Peyer's patch (tissue), 4 donors: Measurements from ENCODE around the gene OPCML. TPM values are rescaled to one million over a fixed set of nuclear protein-coding genes. Genes with fewer than 3 reads are reported as not detected.

Experiments
- DNase-seq, 3 donors: peaks; one replicate each; pipeline ENCODE4 v3.0.0-alpha.2; 2017 to 2019
- H3K27ac ChIP-seq, 4 donors: fragments of 200-600 bp; sonication (generic); one replicate each; pipeline ENCODE4 v1.5.1; 2016 to 2019
- H3K27me3 ChIP-seq, 2 donors: fragments of 200-600 bp; sonication (generic); one replicate each; pipeline ENCODE4 v1.5.1; 2019
- H3K36me3 ChIP-seq, 3 donors: fragments of 200-600 bp; sonication (generic); one replicate each; pipeline ENCODE4 v1.5.1; 2016 to 2019
- H3K4me1 ChIP-seq, 4 donors: fragments of 200-600 bp; sonication (generic); one replicate each; pipeline ENCODE4 v1.5.1; 2016 to 2019
- H3K4me3 ChIP-seq, 4 donors: fragments of 200-600 bp; sonication (generic); 1 replicate in 3 of 4; 2 replicates in 1 of 4; pipeline ENCODE4 v1.5.1; 2016 to 2019; ENCODE audit warnings: mild to moderate bottlenecking in 1 of 4
- H3K9me3 ChIP-seq, 4 donors: fragments of 200-600 bp; sonication (generic); one replicate each; pipeline ENCODE4 v1.5.1; 2016 to 2019; ENCODE audit warnings: mild to moderate bottlenecking in 1 of 4
- POLR2A ChIP-seq, 2 donors: fragments of 450-650 bp; IDR thresholded peaks; one replicate each; pipeline ENCODE4 v1.5.1; 2017; ENCODE audit warnings: antibody characterized with exemption in 2 of 2, mild to moderate bottlenecking in 2 of 2, moderate library complexity in 2 of 2
- total RNA-seq, 4 donors: library from RNA; depleted of rRNA; stranded (reverse); fragments of >200 nt; gene quantifications; one replicate each; pipeline ENCODE4 v1.1.0, GENCODE V29; 2016
- TF ChIP-seq, protein P1 (sequence below), 6 experiments: fragments of 450-650 bp in 4 of 6; fragments of 200-600 bp in 2 of 6; sonication (generic) in 1 of 6; IDR thresholded peaks; one replicate each; pipeline ENCODE4 v1.5.1; 2017 to 2019; ENCODE audit warnings: antibody characterized with exemption in 6 of 6, mild to moderate bottlenecking in 3 of 6, moderate library complexity in 1 of 6

OPCML gene
- total RNA-seq, 4 donors from 2014 or later: not detected

DNA sequence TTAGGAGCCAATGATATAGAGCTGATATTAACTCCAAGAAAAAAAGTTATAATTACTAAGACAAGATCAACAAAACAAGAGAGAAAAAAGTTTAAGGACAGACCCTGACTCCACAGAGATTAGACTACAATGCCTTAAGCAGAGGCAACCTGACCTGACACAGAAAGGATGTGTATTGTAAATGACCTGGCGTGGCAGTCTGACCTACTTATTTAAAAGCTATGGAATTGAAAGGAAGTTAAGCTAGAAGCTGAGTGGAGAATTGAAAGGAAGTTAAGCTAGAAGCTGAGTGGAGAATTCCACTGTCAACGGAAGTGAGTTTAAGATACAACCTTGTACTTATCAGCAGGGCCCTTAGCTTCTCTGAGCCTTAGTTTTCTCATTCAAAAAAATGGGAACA, 885.4 kb downstream of the OPCML start:
- H3K4me3 ChIP-seq: no peak overlapping the region
- TF ChIP-seq, protein P1, sequence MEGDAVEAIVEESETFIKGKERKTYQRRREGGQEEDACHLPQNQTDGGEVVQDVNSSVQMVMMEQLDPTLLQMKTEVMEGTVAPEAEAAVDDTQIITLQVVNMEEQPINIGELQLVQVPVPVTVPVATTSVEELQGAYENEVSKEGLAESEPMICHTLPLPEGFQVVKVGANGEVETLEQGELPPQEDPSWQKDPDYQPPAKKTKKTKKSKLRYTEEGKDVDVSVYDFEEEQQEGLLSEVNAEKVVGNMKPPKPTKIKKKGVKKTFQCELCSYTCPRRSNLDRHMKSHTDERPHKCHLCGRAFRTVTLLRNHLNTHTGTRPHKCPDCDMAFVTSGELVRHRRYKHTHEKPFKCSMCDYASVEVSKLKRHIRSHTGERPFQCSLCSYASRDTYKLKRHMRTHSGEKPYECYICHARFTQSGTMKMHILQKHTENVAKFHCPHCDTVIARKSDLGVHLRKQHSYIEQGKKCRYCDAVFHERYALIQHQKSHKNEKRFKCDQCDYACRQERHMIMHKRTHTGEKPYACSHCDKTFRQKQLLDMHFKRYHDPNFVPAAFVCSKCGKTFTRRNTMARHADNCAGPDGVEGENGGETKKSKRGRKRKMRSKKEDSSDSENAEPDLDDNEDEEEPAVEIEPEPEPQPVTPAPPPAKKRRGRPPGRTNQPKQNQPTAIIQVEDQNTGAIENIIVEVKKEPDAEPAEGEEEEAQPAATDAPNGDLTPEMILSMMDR (IDR thresholded peaks at IDR 0.05): no peak
- TF ChIP-seq POLR2A (IDR thresholded peaks at IDR 0.05): no peak
- H3K36me3 ChIP-seq: no peaks in the 10 kb centered on the region
- H3K4me1 ChIP-seq: no peaks in the 10 kb centered on the region
- H3K27me3 ChIP-seq: no peaks in the 10 kb centered on the region
- H3K9me3 ChIP-seq: no peaks in the 10 kb centered on the region
- H3K27ac ChIP-seq: no peak overlapping the region
- no peak for DNase-seq

DNA sequence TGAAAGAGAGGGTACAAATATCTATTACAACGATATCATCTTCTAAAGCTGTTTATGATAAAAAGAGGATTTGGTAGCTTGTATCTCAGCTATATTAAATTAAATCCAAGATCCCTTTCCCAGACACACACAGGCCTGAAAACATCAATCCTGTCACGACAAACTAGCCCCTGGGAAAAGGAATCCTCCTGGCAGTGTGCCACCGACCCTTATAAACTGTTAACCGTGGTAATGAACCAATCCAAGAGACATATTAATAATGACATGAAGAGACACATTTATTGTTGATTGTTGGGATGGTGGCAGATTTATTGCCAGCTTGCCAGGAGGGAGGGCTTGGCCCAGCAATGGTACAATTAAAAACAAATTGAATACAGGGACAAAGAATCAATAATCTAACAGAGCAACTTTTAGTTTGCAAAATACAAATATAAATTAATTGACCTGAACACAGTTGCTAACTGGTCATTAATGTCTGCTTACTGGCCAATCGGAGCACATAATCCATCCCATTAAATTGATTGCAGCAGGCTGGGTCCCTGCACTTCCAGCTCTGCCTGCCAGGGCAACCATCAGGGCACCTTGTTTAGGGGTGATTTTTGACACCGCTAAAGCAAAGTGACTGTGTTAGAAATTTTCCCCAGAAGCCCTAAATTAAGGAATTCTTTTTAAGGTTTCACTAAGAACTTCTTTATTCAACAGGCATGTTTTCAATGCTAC, 887.6 kb downstream of the OPCML start:
- no peaks in the 10 kb centered on the region for H3K9me3 ChIP-seq
- no peak for DNase-seq
- H3K4me3 ChIP-seq: no peak overlapping the region
- H3K36me3 ChIP-seq: no peaks in the 10 kb centered on the region
- H3K4me1 ChIP-seq: no peaks in the 10 kb centered on the region
- no peak for TF ChIP-seq POLR2A (IDR thresholded peaks at IDR 0.05)
- TF ChIP-seq, protein P1 (IDR thresholded peaks at IDR 0.05): no peak
- H3K27me3 ChIP-seq: no peaks in the 10 kb centered on the region
- H3K27ac ChIP-seq: no peak overlapping the region

DNA sequence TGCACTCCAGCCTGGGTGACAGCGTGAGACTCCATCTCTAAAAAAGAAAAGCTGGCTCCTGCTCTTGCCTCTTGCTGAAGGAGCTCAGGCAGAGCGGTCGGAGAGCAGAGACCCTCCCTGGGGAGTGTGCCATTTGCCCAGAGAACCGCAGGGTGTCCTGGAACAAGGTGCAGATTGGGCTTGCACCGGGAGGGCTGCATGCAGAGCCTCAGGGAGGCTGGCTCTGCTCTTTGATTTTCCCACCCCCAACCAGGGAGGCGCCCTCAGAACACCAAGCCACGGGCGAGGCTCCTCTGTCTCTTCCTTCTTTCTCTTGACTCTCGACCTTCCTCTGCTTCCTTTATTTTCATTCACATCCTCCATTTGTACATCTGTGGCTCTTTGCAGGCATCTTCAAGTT, 889.1 kb downstream of the OPCML start:
- Histone ChIP-seq H3K27me3 (no peaks in the 10 kb centered on the region), H3K4me3 (no peak overlapping the region), H3K27ac (no peak overlapping the region), H3K9me3 (no peaks in the 10 kb centered on the region), H3K4me1 (no peaks in the 10 kb centered on the region), H3K36me3 (no peaks in the 10 kb centered on the region)
- no peak for TF ChIP-seq POLR2A (IDR thresholded peaks at IDR 0.05)
- TF ChIP-seq, protein P1 (IDR thresholded peaks at IDR 0.05): no peak
- no peak for DNase-seq

- Histone ChIP-seq H3K27ac (no peak overlapping the region), H3K4me3 (no peak overlapping the region), H3K9me3 (no peaks in the 10 kb centered on the region), H3K36me3 (no peaks in the 10 kb centered on the region), H3K27me3 (no peaks in the 10 kb centered on the region), H3K4me1 (no peaks in the 10 kb centered on the region)
- TF ChIP-seq POLR2A (IDR thresholded peaks at IDR 0.05): no peak
- TF ChIP-seq, protein P1 (IDR thresholded peaks at IDR 0.05): no peak
- no peak for DNase-seq
Observed at GRCh38 chr11:132640952-132641351, 891.3 kb downstream of the OPCML start.

DNA sequence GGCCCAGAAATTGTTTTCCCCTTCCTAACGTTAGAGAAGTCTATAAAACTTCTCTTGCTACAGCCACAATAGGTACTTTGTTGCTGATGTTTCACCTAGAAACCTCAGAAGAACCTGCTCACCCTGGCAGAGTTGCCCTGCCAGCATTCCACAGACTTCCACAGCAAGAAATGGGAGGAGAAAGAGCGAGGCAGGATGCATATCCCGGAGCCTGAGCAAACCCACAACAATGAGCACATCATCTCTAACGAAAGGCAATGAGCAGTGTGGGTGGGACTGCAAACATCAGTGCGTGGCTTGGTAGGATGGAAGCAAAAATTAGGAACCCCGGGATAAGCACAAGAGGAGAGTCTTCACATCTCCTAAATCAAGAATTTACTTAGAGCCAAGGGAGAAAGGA, 892.3 kb downstream of the OPCML start:
- Histone ChIP-seq H3K27me3 (no peaks in the 10 kb centered on the region), H3K27ac (no peak overlapping the region), H3K36me3 (no peaks in the 10 kb centered on the region), H3K4me1 (no peaks in the 10 kb centered on the region), H3K9me3 (no peaks in the 10 kb centered on the region), H3K4me3 (no peak overlapping the region)
- no peak for DNase-seq
- TF ChIP-seq POLR2A (IDR thresholded peaks at IDR 0.05): no peak
- TF ChIP-seq, protein P1 (IDR thresholded peaks at IDR 0.05): no peak
